ENCODE measurements around the gene FRMPD1. TPM values are rescaled to one million over a fixed set of nuclear protein-coding genes. Genes with fewer than 3 reads are reported as not detected.

The FRMPD1 gene
- total RNA-seq, 1 donor from 2014 or later = 0.19 TPM

GRCh38 chr9:37632479-37632878 is 18.3 kb upstream of the FRMPD1 start:
- H3K9me3 Mint-ChIP-seq = no peaks in the 10 kb centered on the region
- H3K36me3 Mint-ChIP-seq (ENCODE audit: low read depth) = no peaks in the 10 kb centered on the region
- TF ChIP-seq, protein P1, sequence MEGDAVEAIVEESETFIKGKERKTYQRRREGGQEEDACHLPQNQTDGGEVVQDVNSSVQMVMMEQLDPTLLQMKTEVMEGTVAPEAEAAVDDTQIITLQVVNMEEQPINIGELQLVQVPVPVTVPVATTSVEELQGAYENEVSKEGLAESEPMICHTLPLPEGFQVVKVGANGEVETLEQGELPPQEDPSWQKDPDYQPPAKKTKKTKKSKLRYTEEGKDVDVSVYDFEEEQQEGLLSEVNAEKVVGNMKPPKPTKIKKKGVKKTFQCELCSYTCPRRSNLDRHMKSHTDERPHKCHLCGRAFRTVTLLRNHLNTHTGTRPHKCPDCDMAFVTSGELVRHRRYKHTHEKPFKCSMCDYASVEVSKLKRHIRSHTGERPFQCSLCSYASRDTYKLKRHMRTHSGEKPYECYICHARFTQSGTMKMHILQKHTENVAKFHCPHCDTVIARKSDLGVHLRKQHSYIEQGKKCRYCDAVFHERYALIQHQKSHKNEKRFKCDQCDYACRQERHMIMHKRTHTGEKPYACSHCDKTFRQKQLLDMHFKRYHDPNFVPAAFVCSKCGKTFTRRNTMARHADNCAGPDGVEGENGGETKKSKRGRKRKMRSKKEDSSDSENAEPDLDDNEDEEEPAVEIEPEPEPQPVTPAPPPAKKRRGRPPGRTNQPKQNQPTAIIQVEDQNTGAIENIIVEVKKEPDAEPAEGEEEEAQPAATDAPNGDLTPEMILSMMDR (conservative IDR thresholded peaks at IDR 0.05) = no peak
- H3K27me3 Mint-ChIP-seq (ENCODE audit: low read depth) = peaks cover 8% of the 10 kb centered on the region
- no peak for DNase-seq (ENCODE audit: low read depth, low spot score)
- no peak overlapping the region for H3K27ac Mint-ChIP-seq (ENCODE audit: unreplicated experiment)
- no peaks in the 10 kb centered on the region for H3K4me1 Mint-ChIP-seq
- no peak overlapping the region for H3K4me3 Mint-ChIP-seq

GRCh38 chr9:37635808-37636207 is 14.9 kb upstream of the FRMPD1 start:
- no peak for DNase-seq (ENCODE audit: low read depth, low spot score)
- TF ChIP-seq, protein P1 (conservative IDR thresholded peaks at IDR 0.05) = no peak
- no peaks in the 10 kb centered on the region for H3K36me3 Mint-ChIP-seq (ENCODE audit: low read depth)
- no peak overlapping the region for H3K27ac Mint-ChIP-seq (ENCODE audit: unreplicated experiment)
- no peak overlapping the region for H3K4me3 Mint-ChIP-seq
- no peaks in the 10 kb centered on the region for H3K9me3 Mint-ChIP-seq
- H3K4me1 Mint-ChIP-seq = peaks cover under 1% of the 10 kb centered on the region
- peaks cover 6% of the 10 kb centered on the region for H3K27me3 Mint-ChIP-seq (ENCODE audit: low read depth)

GRCh38 chr9:37636511-37637448 is 14.0 kb upstream of the FRMPD1 start:
- no peaks in the 10 kb centered on the region for H3K36me3 Mint-ChIP-seq (ENCODE audit: low read depth)
- H3K27me3 Mint-ChIP-seq (ENCODE audit: low read depth) = peaks cover 10% of the 10 kb centered on the region
- peaks cover 9% of the 10 kb centered on the region for H3K4me1 Mint-ChIP-seq
- peak overlapping the region; percentile 57 for H3K27ac Mint-ChIP-seq (ENCODE audit: unreplicated experiment)
- H3K4me3 Mint-ChIP-seq = no peak overlapping the region
- no peaks in the 10 kb centered on the region for H3K9me3 Mint-ChIP-seq
- DNase-seq (ENCODE audit: low read depth, low spot score) = no peak
- TF ChIP-seq, protein P1 (conservative IDR thresholded peaks at IDR 0.05) = no peak

DNA sequence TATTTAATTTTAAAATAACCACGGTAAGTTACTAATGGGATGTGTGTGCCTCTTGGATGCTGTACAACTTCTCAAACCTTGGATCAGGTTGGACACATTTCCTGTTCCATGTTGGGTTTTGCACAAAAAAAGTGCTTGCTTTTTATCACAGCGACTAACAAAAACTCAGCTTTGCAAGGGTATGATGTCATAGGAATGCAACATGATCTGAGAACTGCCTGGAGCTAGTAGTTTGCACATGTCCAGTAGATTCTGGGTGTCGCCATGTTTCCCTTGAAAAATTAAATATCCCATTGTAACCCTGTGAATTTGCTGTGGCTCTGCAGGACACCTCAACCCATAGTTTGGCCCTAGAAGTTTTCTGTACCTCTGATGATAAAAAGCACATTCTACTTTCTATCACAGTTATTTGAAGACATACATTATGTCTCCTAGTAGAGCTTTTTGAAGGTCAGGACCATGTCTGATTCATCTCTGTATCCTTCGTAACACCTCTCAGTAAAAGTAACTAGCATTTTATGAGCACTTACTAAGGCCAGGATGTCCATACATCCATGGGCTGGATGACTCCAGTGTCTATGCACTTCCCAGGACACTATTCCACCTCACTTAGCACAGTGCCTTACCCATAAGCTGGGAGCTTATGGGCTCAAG is 11.5 kb upstream of the FRMPD1 start:
- Mint-ChIP-seq H3K36me3 (ENCODE audit: low read depth) (no peaks in the 10 kb centered on the region), H3K27me3 (ENCODE audit: low read depth) (peaks cover 20% of the 10 kb centered on the region), H3K27ac (ENCODE audit: unreplicated experiment) (no peak overlapping the region), H3K9me3 (no peaks in the 10 kb centered on the region), H3K4me3 (no peak overlapping the region), H3K4me1 (peaks cover 9% of the 10 kb centered on the region)
- no peak for DNase-seq (ENCODE audit: low read depth, low spot score)
- TF ChIP-seq, protein P1 (conservative IDR thresholded peaks at IDR 0.05) = no peak

DNA sequence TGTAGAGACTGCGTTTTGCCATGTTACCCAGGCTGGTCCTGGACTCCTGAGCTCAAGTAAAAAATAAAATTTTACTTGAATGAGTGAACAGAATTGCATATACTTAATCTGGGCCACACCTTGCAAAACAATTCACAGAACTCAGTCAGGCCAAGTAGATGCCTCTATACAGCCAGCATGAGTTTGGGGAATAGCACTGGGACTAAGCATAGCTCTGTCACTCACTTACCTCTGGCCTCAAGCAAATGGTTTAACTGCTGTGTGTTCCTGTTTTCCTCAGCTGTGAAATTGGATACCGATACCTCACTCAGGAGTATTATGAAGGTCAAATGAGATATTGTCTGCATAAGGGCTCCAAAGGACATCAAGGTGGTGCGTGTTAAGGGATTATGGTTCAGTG is 10.9 kb upstream of the FRMPD1 start:
- H3K36me3 Mint-ChIP-seq (ENCODE audit: low read depth) = no peaks in the 10 kb centered on the region
- no peaks in the 10 kb centered on the region for H3K9me3 Mint-ChIP-seq
- H3K27ac Mint-ChIP-seq (ENCODE audit: unreplicated experiment) = no peak overlapping the region
- TF ChIP-seq, protein P1 (conservative IDR thresholded peaks at IDR 0.05) = no peak
- no peak for DNase-seq (ENCODE audit: low read depth, low spot score)
- H3K4me3 Mint-ChIP-seq = no peak overlapping the region
- peaks cover 9% of the 10 kb centered on the region for H3K4me1 Mint-ChIP-seq
- H3K27me3 Mint-ChIP-seq (ENCODE audit: low read depth) = peaks cover 23% of the 10 kb centered on the region
